NOMO-1 treated with dmso at 0.1 percent for 144 hours (cell line): ENCODE data around the gene MCF2L2.
A peak's percentile ranks its signal among the peaks of the same experiment; 100 is the strongest.
"Not testable (repeated sequence)": the region's sequence is repeated elsewhere in the genome, so short reads cannot be mapped to it uniquely, and the experiment has no call there.

ENCODE experiments used
- DNase-seq: peaks from one replicate; lab custom pipeline; 2025; ENCODE audit not compliant: unreplicated experiment; lab: John Stamatoyannopoulos, UW

Gene MCF2L2

DNA sequence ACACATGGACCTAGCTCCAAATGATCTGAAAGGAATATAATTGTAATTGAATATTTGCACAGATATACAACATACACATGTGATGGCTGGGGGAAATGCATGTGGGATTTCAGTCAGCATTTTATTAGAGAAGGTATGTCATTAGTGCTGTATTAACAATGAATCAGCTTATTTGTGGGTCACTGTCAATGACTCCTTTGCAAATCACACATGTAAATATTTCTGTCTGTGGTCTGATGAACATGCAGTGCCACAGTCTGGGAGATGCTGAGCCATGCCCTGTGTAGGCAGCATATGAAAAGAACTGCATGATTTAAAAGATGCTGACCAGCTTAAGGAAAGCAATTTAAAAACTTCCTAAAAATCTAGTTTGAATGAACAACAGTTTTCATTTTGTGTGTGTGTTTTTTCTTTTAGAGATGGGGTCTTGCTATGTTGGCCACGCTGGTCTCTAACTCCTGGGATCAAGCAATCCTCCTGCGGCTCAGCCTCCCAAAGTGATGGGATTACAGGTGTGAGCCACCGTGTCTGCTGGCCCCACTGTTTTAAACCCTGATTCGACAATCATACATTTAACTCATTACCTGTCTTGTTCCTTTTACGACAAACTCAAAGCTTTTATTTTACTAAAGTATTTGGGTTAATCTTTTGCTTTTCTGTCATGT lies 176.2 kb downstream of the MCF2L2 start:
- DNase-seq: no peak

DNA sequence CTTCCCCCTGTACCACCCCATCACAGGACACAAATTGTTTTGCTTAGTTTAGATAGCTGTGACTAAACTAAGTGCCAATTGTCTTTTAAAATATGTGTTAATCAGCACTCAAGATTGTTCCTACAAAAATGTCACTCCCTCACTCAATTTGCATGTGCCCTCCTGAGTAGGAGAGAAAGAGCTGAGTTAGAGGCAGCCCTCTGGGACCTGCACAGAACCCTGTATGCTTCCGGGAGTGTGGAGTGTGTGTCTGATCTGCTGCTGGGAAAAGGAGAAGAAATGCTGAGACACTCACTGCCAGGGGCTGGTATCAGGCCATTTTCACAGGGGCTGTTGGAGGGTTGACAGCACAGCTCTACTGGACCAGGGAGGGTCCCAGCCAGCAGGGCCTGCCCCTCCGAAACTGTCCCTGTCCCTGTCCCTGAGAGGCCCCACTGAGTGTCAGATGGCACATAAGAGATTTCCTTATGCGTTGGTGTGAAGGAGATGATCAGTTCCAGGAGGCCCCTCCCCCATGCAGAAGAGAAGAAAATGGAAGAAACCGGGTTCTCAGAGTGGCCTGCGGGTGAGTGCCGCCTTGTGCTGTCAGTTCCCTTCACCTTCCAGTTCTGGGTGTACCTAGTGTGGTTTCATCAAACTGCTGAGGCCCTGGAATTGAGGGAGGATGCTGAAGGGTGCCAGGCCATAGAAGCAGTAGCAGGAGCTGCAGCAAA lies 179.3 kb downstream of the MCF2L2 start:
- no peak for DNase-seq

DNA sequence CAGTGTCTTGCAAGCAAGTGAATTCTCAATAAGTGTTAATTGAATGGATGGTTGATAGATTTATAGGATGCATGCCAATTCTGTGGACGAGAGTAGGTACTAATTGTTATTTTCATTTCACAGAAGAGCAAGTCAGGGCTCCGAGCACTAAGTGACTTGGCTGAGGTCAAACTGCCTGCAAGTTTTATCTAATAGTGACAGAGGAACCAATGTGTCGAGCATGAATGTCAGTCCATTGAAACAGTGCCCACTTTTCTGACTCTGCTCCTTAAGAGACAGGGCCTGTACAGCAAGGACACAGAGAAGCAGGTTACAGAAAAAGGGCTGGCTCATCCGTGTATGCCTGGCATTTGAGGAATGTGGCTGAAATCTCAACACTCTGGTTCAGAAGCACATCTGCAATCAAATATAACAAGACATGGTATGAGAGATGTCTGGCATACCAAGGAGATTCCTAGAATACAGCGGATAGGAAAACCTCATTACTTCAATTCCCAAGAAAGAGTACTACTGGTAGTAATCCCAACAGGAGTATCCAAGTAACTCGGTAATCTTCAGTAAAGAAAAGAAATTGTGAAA lies 181.3 kb downstream of the MCF2L2 start:
- no peak for DNase-seq

DNA sequence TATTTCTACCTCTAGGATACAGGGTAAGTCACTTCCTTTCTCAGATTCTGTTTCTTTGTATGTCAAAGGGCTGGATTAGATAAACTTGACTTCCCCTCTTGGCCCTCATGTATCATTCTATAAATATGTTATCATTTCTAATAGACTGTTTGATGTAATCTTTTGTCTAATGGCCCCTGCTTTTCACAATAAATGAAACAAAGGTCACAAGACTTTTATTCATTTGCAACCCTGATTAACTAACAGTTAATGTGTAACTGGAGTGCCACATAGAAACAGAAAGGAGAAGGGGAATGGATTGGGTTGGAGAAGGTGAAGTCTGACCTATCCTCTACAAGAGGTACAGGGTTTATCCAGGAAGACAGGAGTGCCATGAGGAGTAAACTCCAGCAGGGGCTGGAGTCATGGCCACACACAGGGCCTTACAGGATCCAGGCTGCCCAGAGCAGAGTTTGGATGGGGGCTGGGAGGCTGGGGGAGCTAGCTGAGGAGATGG lies 183.4 kb downstream of the MCF2L2 start:
- no peak for DNase-seq

DNA sequence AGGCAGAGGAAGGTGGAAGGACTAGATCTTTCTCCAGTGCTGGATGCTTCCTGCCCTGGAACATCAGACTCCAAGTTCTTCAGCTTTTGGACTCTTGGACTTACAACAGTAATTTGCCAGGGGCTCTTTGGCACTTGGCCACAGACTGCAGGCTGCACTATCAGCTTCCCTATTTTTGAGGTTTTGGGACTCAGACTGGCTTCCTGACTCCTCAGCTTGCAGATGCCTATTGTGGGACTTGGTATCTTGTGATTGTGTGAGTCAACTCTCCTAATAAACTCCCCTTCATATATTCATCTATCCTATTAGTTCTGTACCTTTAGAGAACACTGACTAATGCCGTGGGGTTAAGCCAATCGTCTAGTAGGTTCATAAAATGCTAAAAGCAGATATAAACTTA lies 184.2 kb downstream of the MCF2L2 start:
- peak; percentile 59 for DNase-seq

DNA sequence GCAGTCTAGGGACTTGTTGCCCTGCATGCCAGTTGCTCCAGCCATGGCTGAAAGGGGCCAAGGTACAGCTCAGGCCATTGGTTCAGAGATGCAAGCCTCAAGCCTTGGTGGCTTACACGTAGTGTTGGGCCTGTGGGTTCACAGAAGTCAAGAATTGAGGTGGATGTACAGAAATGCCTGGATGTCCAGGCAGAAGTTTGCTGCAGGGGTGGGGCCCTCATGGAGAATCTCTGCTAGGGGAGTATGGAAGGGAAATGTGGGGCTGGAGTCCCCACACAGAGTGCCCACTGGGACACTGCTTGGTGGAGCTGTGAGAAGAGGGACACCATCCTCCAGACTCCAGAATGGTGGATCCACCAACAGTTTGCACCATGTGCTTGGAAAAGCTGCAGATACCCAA lies 186.0 kb downstream of the MCF2L2 start:
- no peak for DNase-seq

DNA sequence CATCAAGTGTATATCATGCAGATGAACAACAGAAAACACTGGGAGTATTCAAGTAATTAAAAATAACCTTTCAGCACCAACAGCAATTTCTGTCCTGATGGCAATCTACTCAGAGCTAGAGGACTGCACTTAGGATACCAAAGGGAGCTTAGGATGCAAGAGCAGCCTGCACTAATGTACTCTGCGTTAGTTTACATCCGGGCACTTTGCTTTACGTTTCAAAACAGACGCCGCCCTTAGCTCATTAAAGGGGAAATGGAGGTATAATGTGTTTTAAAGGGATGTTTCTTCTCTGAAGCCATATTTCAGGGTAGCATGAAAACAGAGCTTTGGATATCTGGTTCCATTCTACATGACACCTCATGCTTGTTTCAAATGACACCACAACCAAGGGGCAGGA lies 189.4 kb downstream of the MCF2L2 start:
- no peak for DNase-seq

DNA sequence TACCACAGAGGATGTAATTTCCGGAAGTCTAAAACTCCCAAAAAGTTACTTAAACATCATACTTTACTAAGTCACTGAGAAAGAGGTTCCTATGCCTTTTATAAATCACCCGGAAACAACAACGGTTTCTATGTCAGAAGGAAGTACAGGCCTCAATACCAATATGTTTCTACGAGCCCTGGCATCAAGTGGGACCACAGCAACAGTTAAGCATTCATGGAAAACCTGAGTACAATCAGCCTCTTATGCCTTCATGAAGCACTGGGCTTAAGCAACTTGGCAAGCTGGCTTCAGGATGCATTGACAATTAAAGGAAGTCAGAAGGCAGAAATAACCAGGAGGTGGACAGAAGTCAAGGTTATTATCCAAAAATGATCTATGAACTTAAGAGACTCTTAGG lies 194.5 kb downstream of the MCF2L2 start:
- DNase-seq: no peak

DNA sequence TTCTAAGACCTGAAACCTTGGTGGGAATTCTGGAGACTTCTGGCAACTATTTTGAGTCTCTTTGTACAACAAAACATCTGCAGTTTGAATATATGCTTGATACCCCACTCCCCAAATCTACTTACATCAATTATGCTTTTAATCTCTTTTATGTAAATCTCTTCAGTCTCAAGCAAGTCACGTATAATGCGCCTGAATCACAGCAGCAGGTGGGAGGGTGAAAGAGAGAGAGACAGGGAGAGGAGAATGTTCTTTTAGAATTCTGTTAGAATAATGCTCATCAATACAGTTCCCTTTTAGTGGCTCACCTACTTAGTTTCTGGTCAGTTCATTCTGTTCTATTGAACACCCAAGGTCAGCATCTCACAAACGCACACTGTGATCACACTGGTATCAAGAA lies 197.6 kb downstream of the MCF2L2 start:
- no peak for DNase-seq

DNA sequence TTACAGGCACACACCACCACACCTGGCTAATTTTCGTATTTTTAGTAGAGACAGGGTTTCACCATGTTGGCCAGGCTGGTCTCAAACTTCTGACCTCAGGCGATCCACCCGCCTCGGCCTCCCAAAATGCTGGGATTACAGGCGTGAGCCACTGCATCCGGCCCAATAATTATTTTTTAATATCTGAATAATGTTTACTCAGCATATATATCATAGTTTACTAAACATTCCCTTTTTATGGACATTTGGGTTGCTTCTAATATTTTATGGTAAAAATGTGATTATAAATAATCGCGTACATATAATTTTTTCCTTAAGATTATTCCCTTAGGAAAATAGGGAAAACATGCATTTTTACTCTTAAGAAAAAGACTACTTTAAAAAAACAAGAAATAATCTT lies 198.2 kb downstream of the MCF2L2 start:
- not testable (repeated sequence) for DNase-seq

DNA sequence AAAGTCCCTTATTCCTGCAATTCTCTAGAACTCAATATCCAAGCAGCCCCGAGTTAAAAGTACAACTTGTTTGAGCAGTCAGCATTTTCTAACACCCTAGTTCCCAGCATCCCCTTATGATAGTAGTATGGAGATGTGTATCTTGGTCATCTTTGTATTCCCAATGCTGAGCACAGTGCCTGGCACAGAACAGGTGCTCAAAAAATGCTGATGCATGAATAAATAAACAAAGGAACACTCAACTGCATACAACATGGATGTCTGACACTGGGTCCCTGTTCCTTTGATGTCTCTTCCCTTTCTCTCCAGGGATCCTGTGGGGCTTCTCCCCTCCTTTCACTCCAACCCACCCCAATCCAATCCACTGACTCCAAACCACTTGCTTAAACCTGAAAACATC lies 199.2 kb downstream of the MCF2L2 start:
- DNase-seq: no peak

DNA sequence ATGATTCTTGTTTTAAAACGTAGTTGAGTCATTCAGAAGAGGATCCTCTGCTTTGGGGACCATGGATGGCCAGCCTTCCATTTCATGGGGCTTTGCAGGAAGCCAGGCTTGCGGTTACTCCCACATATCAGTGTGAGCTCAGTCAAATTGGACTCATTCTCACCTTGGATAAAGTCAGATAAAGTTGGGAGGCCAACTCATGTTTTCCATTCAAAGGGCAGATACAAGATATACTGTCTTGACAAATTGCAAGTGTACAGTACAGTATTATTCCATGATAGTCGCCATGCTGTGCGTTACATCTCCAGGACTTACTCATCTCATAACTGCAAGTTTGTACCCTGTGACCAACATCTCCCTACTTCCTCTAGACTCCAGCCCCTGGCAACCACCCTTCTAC lies 200.8 kb downstream of the MCF2L2 start:
- no peak for DNase-seq

DNA sequence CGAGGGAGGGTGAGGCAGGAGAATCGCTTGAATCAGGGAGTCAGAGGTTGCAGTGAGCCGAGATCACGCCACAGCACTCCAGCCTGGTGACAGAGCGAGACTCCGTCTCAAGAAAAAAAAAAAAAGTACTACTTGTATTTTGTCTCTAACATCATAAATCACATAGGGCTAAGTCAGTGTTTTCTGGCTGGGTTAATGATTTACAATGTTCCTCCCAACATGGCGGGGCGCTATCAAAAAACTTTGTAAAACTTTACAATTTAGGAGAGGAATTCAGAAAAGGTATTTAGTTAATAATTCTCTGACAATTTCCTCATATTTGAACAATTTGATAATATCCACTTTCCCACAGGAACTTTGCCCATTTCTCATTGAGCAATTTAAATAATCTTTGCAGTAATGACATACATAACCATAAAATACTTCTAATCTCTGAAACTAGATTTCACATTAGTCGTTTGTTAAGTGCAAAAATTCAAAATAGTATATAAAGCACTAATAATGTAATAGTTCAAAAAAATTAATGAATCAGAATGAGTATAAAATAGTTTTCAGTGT lies 202.0 kb downstream of the MCF2L2 start:
- DNase-seq: no peak

DNA sequence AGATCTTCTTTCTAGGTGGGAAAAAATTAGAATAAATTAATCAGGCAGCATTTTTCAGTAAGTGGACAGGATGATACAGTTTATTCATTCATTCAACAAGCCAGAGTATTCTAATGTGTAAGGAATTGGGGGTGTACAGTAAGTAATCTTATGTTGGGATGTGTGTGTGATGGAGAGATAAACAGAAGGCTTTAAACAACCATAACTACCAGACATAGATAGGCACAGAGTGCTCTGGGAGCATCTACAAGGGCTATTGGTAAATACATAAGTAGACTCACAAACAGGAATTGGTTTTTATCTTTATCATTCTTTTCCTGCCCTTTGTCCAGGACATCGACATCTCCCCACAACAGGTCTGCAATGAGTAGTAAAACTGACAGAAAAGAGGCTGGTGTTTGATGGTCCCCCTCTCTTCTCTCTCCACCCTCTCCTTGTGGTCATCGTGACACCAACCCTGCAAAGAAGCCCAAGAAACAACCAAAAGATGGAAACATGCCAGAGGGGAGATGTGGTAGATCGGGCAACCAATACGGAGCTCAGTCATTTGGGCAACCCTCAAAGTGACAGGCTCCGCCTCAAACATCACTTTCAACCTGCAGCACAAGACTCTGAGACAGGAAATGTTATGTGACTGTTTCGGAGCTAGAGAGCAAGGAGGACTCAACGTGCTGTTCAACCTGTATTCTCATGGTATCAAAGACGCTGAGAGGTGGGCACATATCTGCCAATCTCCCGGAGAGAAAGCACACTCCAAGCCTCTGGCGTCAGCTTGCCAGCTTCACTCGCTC lies 204.0 kb downstream of the MCF2L2 start:
- DNase-seq: no peak

DNA sequence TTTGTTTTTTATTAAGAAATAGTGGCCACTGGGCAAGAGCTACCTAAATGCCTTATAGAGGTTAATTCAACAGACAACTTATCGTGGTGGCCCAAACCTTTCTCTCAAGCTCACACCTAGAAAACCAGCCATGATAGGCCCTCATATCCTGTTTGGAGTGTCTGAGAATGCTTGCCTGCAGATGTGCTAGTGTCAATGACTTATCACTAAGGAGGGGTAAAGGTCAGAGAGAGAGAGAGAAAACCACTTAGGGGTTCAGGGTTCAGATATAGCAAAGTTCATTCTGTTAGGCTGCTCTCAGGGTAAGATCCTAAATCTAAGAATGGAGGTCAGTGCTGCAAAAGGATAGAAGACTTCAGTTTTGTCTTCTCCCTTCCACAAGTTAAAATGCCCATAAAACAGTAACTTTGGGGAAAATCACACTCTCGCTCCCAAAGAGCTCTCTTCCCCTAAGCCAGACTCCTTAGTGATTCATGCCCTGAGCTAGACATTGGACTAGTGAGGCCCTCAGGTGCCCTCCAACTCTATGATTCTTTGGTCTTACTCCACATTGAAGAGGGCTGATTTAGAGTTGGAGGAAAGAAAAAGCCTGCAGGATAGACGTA lies 205.7 kb downstream of the MCF2L2 start:
- no peak for DNase-seq

DNA sequence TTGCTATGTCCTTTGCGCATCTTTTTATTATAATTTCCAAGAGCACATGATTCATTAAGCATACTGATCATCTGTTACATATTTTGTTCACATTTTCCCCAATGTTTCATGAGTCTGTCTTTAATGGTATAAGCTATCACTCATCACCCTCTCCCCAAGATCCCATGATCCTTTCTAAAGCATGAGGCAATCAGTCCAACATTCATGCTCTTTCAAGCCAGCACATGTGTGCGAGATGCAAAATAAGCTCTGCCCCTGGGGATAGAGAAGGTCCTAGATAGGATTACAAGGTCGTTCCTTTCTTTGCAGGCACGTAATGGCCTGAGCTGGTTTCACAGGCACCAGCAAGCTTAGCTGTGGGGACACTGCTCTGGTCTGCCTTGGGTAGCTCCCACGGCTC lies 207.6 kb downstream of the MCF2L2 start:
- no peak for DNase-seq

DNA sequence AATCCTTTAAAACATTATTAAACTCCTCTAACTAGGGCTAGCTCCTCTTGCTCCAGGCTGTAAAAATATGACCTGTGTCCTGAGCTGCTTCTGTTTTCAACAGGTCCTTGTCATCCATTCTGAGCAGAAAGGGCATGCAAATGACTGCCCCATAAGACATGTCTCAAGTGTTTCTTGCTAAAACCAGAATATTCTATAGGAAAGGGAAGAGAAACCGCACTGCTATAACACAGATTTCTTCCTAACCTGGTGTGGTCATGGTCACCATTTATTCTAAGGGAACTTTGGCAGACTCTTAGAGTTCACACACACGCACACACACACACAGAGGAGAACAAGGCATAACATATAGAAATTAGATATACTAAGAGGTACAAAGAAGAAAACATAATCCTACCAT lies 209.6 kb downstream of the MCF2L2 start:
- peak; percentile 66 for DNase-seq

DNA sequence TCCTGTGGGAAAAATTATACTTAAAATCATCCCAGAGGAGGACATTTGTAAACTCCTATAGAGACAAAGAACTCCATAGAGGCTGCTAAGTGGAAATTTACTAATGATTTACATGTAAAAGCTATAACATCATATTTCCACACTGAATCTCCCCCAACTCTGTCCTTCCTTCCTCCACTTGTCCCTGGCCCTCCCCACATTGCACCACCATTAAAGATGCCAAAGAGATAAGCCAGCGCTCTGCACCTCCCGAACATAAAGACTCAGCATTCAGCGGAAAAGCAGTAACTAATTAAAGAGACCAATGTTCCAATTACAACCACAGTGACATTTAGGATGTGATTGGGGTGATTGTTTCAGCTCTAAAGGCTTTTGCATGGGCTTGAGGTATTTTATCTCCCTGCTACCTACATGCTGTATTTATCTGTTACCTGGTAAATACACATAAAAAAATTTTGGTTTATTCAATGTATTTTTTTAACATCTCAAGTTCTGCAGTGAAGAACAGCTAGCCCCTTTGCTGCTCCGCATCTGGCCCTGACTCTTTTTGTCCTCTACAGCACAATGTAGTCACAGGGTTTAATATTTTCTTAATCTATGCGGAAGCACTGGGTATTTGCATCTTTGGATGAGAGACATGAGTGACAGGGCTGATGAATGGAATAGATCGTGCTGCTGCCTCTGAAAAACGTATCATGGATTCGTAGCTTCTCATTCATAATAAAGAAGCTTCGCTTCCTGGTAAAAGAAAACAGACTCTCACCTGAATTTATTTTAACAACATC lies 210.7 kb downstream of the MCF2L2 start:
- DNase-seq: no peak

DNA sequence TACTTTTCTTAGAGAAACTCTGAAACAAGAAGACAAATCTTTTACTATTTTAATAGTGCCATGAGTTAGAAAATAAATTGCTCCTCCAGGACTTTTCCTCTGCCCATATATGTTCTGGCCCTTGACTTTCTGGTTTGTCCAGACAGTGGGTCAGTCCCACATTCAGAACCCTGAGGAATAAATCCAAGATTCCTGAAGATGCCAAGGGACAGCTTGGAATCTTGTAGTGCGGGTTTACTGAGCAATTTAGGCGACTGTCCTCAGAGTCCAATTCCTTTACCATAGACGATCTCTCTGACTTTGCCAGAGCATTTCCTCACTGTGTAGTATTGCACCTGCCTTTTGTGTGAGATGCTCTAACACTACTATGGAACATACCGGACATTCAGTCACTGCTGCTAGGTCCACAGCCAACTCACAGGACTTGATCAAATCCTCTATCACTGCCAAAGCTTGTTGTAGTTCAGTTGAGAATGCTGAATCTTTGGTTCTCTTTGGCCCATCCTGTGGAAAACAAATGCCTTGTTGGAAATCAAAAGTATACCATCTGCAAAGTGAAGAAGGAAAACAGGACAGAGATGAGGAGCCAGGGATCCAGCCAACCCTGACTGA lies 212.7 kb downstream of the MCF2L2 start:
- no peak for DNase-seq

DNA sequence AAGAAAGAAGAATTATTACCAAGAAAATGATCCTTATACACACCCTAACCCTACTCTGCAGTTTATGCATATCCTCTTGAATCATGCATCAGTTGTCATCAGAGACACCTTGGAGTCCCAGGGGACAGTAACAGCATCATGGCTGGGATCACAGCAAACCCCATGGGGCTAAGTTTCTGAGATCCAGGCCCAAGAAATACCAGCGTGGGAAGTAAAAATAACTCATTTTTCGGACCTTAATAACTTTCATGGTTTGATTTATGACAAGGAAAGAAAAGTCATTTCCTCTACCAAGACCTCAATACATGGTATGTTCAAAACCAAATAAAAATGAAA lies 214.2 kb downstream of the MCF2L2 start:
- no peak for DNase-seq
